ENCODE data around the gene RAPGEF2.
A peak's percentile ranks its signal among the peaks of the same experiment; 100 is the strongest.

The RAPGEF2 gene

DNA sequence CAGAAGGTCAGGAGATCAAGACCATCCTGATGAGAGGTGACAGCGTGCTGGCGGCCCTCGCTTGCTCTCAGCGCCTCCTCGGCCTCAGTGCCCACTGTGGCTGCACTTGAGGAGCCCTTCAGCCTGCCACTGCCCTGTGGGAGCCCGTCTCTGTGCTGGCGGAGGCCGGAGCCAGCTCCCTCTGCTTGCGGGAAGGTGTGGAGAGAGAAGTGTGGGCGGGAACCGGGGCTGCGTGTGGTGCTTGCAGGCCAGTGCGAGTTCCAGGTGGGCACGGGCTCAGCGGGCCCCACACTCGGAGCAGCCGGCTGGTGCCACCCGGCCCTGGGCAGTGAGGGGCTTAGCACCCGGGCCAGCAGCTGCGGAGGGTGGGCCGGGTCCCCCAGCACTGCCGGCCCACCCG is 286.9 kb downstream of the RAPGEF2 start:
- DNase-seq: no peak

DNA sequence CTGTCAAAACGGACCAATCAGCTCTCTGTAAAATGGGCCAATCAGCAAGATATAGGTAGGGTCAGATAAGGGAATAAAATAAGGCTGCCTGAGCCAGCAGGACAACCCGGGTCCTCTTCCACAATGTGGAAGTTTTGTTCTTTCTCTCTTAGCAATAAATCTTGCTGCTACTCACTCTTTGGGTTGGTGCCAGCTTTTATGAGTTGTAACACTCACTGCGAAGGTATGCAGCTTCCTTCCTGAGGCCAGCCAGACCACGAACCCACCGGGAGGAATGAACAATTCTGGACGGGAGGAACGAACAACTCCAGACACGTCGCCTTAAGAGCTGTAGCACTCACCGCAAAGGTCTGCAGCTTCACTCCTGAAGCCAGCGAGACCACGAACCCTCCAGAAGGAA is 287.8 kb downstream of the RAPGEF2 start:
- peaks cover 0 to 34% (median 2%) of the 10 kb centered on the region in 4 donors for H3K4me1 ChIP-seq
- no peaks in the 10 kb centered on the region for H3K27me3 ChIP-seq
- H3K27ac ChIP-seq: peak overlapping the region; percentile 28 to 36
- TF ChIP-seq, protein P1, sequence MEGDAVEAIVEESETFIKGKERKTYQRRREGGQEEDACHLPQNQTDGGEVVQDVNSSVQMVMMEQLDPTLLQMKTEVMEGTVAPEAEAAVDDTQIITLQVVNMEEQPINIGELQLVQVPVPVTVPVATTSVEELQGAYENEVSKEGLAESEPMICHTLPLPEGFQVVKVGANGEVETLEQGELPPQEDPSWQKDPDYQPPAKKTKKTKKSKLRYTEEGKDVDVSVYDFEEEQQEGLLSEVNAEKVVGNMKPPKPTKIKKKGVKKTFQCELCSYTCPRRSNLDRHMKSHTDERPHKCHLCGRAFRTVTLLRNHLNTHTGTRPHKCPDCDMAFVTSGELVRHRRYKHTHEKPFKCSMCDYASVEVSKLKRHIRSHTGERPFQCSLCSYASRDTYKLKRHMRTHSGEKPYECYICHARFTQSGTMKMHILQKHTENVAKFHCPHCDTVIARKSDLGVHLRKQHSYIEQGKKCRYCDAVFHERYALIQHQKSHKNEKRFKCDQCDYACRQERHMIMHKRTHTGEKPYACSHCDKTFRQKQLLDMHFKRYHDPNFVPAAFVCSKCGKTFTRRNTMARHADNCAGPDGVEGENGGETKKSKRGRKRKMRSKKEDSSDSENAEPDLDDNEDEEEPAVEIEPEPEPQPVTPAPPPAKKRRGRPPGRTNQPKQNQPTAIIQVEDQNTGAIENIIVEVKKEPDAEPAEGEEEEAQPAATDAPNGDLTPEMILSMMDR (IDR thresholded peaks at IDR 0.05): no peak
- H3K36me3 ChIP-seq: no peaks in the 10 kb centered on the region
- no peaks in the 10 kb centered on the region for H3K9me3 ChIP-seq
- intact Hi-C loops (cut with DNase I; ENCODE audit: low total_unique reads): no loop called here
- DNase-seq: no peak
- H3K4me3 ChIP-seq: no peak overlapping the region

More for the DNA sequence above, 286.9 kb downstream of the RAPGEF2 start:
- no peaks in the 10 kb centered on the region for H3K36me3 ChIP-seq
- H3K9me3 ChIP-seq: no peaks in the 10 kb centered on the region
- no peak overlapping the region for H3K4me3 ChIP-seq
- peak overlapping the region in 1 of 2 donors; percentile 28 for H3K27ac ChIP-seq
- TF ChIP-seq, protein P1 (IDR thresholded peaks at IDR 0.05): no peak
- intact Hi-C loops (cut with DNase I; ENCODE audit: low total_unique reads): no loop called here
- peaks cover 0 to 30% (median 2%) of the 10 kb centered on the region in 4 donors for H3K4me1 ChIP-seq
- no peaks in the 10 kb centered on the region for H3K27me3 ChIP-seq

DNA sequence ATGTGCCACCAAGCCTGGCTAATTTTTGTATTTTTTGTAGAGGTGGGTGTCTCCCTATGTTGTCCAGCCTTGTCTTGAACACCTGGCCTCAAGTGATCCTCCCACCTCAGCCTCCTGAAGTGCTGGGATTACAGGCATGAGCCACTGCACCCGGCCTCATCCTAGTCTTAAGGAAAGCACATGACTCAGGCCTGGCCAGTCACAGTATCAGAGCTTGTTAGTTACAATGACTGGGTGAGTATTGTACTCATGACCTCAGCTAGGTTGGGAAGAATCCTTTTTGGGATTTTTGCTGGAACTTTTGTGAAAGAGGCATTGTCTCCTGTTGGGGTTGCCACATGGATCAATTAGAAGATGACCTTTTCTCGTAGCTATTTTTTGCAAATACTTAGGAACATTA is 292.8 kb downstream of the RAPGEF2 start:
- peak overlapping the region; percentile 70 to 80 for H3K27ac ChIP-seq
- DNase-seq: no peak

DNA sequence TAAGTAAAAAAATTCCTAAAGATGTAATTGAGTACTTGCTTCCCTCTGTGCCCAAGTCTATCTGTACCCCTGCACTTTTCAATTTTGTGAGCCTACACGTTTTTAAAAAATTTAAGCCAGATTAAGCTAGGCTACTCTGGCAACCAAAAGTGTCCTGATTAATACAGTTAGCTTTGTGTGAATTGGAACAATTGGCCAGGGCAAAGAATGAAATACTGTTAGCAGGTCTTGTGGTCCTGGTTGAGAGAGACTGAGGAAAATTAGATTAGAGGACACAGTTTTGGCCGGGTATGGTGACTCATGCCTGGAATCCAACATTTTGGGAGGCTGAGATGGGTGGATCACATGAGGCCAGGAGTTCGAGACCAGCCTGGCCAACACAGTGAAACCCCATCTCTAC is 293.3 kb downstream of the RAPGEF2 start:
- Histone ChIP-seq H3K27me3 (no peaks in the 10 kb centered on the region), H3K27ac (peak overlapping the region; percentile 70 to 80), H3K9me3 (no peaks in the 10 kb centered on the region), H3K36me3 (no peaks in the 10 kb centered on the region), H3K4me1 (peaks cover 0 to 74% (median 13%) of the 10 kb centered on the region in 4 donors), H3K4me3 (no peak overlapping the region)
- intact Hi-C loops (cut with DNase I; ENCODE audit: low total_unique reads): no loop called here
- TF ChIP-seq, protein P1 (IDR thresholded peaks at IDR 0.05): no peak
- DNase-seq: no peak

More for the DNA sequence above, 292.8 kb downstream of the RAPGEF2 start:
- Histone ChIP-seq H3K9me3 (no peaks in the 10 kb centered on the region), H3K4me1 (peaks cover 0 to 73% (median 10%) of the 10 kb centered on the region in 4 donors), H3K4me3 (no peak overlapping the region), H3K27me3 (no peaks in the 10 kb centered on the region), H3K36me3 (no peaks in the 10 kb centered on the region)
- TF ChIP-seq, protein P1 (IDR thresholded peaks at IDR 0.05): no peak
- intact Hi-C loops (cut with DNase I; ENCODE audit: low total_unique reads): no loop called here

DNA sequence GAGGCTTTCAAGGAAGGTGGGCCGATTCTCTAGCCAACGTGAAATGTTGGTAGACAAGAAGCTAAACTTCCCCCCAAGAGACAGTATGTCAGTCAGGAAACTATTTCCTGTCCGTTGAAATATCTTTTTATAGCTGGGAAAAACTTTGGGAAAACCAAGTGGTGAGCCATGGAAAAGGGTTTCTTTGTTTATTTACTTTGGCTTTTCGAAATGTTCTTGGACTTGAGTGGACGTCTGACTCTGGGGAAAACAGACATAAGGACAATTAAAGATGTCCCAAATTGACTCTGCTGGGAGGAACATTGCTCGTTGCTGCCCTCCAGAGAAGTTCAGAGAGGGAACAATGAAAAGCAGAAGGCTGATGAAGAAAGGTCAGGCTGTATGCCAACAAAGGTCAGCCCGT is 295.4 kb downstream of the RAPGEF2 start:
- intact Hi-C loops (cut with DNase I; ENCODE audit: low total_unique reads): no loop called here
- H3K27me3 ChIP-seq: no peaks in the 10 kb centered on the region
- TF ChIP-seq, protein P1 (IDR thresholded peaks at IDR 0.05): peak; percentile 22 to 33

More for the DNA sequence above, 295.4 kb downstream of the RAPGEF2 start:
- no peaks in the 10 kb centered on the region for H3K9me3 ChIP-seq
- H3K36me3 ChIP-seq: no peaks in the 10 kb centered on the region
- no peak for DNase-seq
- H3K4me1 ChIP-seq: peaks cover 0 to 78% (median 20%) of the 10 kb centered on the region in 4 donors
- peak overlapping the region; percentile 70 to 80 for H3K27ac ChIP-seq
- H3K4me3 ChIP-seq: no peak overlapping the region

All from tibial artery (tissue), 4 donors.